ENCODE measurements around the gene GNAT3. TPM values are rescaled to one million over a fixed set of nuclear protein-coding genes. Genes with fewer than 3 reads are reported as not detected.
A peak's percentile ranks its signal among the peaks of the same experiment; 100 is the strongest.

Gene GNAT3
- total and polyA plus RNA-seq, 2 donors (not counting 3 experiments of a cell fraction or from before 2014, with no cell fraction given), result not detected

GRCh38 chr7:80500325-80500724, 11.5 kb downstream of the GNAT3 start:
- ChIA-PET CTCF (no interaction called here), POLR2A (no interaction called here)
- dilution Hi-C loops (cut with MboI; ENCODE audit: extremely low pct_ligation_motif_present, low sequenced_read_pairs), result no loop called here
- TF ChIP-seq CTCF (IDR thresholded peaks at IDR 0.05; ENCODE audit: extremely low read depth in 1 of 2, insufficient read depth in 1 of 2, low read depth in 1 of 2, low read length in 2 of 2), result no peak
- TF ChIP-seq GATA2 (IDR thresholded peaks at IDR 0.05; ENCODE audit: insufficient read depth, insufficient read length, low read depth, low read length), result no peak
- TF ChIP-seq POLR2AphosphoS5 (IDR thresholded peaks at IDR 0.05; ENCODE audit: insufficient read depth, low read depth, low read length), result no peak
- peak; percentile 17 for TF ChIP-seq JUN (IDR thresholded peaks at IDR 0.05; ENCODE audit: borderline replicate concordance, insufficient read depth, insufficient read length, low read depth)
- no peak for TF ChIP-seq MYC (IDR thresholded peaks at IDR 0.05; ENCODE audit: low read depth, low read length)
- no peak for TF ChIP-seq EZH2 (IDR thresholded peaks at IDR 0.05; ENCODE audit: borderline replicate concordance, low read depth, low read length, severe bottlenecking)
- TF ChIP-seq FOS (IDR thresholded peaks at IDR 0.05; ENCODE audit: borderline replicate concordance, insufficient read depth, low read length), result no peak
- Histone ChIP-seq H3K27me3 (ENCODE audit: control insufficient read depth in 2 of 2, insufficient read depth in 2 of 2, low read length in 2 of 2) (no peaks in the 10 kb centered on the region), H3K4me2 (ENCODE audit: insufficient read depth, low read length) (no peak overlapping the region), H3K79me2 (ENCODE audit: control insufficient read depth, insufficient read depth, low read length) (no peaks in the 10 kb centered on the region), H4K20me1 (replicated peaks; ENCODE audit: control insufficient read depth, extremely low read depth, insufficient read depth, low read length) (no peaks in the 10 kb centered on the region), H3K36me3 (ENCODE audit: control insufficient read depth in 2 of 2, extremely low read depth in 1 of 2, insufficient read depth in 2 of 2, low read length in 2 of 2) (no peaks in the 10 kb centered on the region), H3K4me1 (ENCODE audit: control insufficient read depth, extremely low read depth, insufficient read depth, low read length) (peaks cover 13% of the 10 kb centered on the region), H3K27ac (ENCODE audit: insufficient read depth, low read depth, low read length) (no peak overlapping the region), H3K9me1 (replicated peaks; ENCODE audit: control insufficient read depth, extremely low read depth, insufficient read depth, low read length) (no peaks in the 10 kb centered on the region), H2AFZ (ENCODE audit: low read depth, low read length) (no peak overlapping the region), H3K4me3 (replicated peaks in 1 of 3; ENCODE audit: insufficient read depth in 1 of 3, low read depth in 1 of 3, low read length in 3 of 3) (no peak overlapping the region), H3K9ac (replicated peaks; ENCODE audit: extremely low read depth, insufficient read depth, low read length) (no peak overlapping the region), H3K9me3 (replicated peaks; ENCODE audit: control insufficient read depth, insufficient read depth, low read length) (no peaks in the 10 kb centered on the region)
- DNase-seq (ENCODE audit: low read depth, low spot score) (peak; percentile 10), FAIRE-seq (no peak)
- BruUV-seq (replicated peaks), result no TSS peak
- intact Hi-C loops (cut with micrococcal nuclease), result no loop called here

Data from endothelial cell of umbilical vein (primary cell).